ENCODE measurements around the gene DSTN.

DSTN gene

GRCh38 chr20:17633221-17633849 lies 63.5 kb downstream of the DSTN start:
- no peak for ATAC-seq
- TF ChIP-seq ZNF8 (CRISPR knock-in tag; IDR thresholded peaks at IDR 0.05) (no peak), RARB (CRISPR knock-in tag; IDR thresholded peaks at IDR 0.05) (no peak), CSDC2 (CRISPR knock-in tag; IDR thresholded peaks at IDR 0.05) (no peak), ZFP30 (CRISPR knock-in tag; IDR thresholded peaks at IDR 0.05) (no peak), POU6F1 (CRISPR knock-in tag; IDR thresholded peaks at IDR 0.05; ENCODE audit: borderline replicate concordance, low read depth) (no peak), OSR1 (CRISPR knock-in tag; IDR thresholded peaks at IDR 0.05) (no peak)
- TF ChIP-seq, protein P1, sequence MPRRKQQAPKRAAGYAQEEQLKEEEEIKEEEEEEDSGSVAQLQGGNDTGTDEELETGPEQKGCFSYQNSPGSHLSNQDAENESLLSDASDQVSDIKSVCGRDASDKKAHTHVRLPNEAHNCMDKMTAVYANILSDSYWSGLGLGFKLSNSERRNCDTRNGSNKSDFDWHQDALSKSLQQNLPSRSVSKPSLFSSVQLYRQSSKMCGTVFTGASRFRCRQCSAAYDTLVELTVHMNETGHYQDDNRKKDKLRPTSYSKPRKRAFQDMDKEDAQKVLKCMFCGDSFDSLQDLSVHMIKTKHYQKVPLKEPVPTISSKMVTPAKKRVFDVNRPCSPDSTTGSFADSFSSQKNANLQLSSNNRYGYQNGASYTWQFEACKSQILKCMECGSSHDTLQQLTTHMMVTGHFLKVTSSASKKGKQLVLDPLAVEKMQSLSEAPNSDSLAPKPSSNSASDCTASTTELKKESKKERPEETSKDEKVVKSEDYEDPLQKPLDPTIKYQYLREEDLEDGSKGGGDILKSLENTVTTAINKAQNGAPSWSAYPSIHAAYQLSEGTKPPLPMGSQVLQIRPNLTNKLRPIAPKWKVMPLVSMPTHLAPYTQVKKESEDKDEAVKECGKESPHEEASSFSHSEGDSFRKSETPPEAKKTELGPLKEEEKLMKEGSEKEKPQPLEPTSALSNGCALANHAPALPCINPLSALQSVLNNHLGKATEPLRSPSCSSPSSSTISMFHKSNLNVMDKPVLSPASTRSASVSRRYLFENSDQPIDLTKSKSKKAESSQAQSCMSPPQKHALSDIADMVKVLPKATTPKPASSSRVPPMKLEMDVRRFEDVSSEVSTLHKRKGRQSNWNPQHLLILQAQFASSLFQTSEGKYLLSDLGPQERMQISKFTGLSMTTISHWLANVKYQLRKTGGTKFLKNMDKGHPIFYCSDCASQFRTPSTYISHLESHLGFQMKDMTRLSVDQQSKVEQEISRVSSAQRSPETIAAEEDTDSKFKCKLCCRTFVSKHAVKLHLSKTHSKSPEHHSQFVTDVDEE (CRISPR knock-in tag; IDR thresholded peaks at IDR 0.05) = no peak

GRCh38 chr20:17633850-17634500 lies 64.1 kb downstream of the DSTN start:
- ATAC-seq = no peak
- TF ChIP-seq POU6F1 (CRISPR knock-in tag; IDR thresholded peaks at IDR 0.05; ENCODE audit: borderline replicate concordance, low read depth) (no peak), OSR1 (CRISPR knock-in tag; IDR thresholded peaks at IDR 0.05) (no peak), ZFP30 (CRISPR knock-in tag; IDR thresholded peaks at IDR 0.05) (no peak), ESRRG (CRISPR knock-in tag; IDR thresholded peaks at IDR 0.05) (no peak), ZC3H10 (CRISPR knock-in tag; IDR thresholded peaks at IDR 0.05) (no peak), ZNF565 (CRISPR knock-in tag; conservative IDR thresholded peaks at IDR 0.05; ENCODE audit: low read depth) (no peak), TCF4 (CRISPR knock-in tag; IDR thresholded peaks at IDR 0.05; ENCODE audit: borderline replicate concordance) (no peak), SNAI2 (CRISPR knock-in tag; IDR thresholded peaks at IDR 0.05) (no peak), BACH2 (CRISPR knock-in tag; IDR thresholded peaks at IDR 0.05; ENCODE audit: borderline replicate concordance) (no peak), ARNTL (CRISPR knock-in tag; IDR thresholded peaks at IDR 0.05; ENCODE audit: borderline replicate concordance, low read depth) (no peak), PPARA (CRISPR knock-in tag; IDR thresholded peaks at IDR 0.05; ENCODE audit: borderline replicate concordance) (no peak), TOX (CRISPR knock-in tag; IDR thresholded peaks at IDR 0.05; ENCODE audit: borderline replicate concordance) (no peak), ZFP3 (CRISPR knock-in tag; IDR thresholded peaks at IDR 0.05) (no peak), CSDC2 (CRISPR knock-in tag; IDR thresholded peaks at IDR 0.05) (no peak), ZNF70 (CRISPR knock-in tag; IDR thresholded peaks at IDR 0.05) (no peak)
- TF ChIP-seq, protein P2, sequence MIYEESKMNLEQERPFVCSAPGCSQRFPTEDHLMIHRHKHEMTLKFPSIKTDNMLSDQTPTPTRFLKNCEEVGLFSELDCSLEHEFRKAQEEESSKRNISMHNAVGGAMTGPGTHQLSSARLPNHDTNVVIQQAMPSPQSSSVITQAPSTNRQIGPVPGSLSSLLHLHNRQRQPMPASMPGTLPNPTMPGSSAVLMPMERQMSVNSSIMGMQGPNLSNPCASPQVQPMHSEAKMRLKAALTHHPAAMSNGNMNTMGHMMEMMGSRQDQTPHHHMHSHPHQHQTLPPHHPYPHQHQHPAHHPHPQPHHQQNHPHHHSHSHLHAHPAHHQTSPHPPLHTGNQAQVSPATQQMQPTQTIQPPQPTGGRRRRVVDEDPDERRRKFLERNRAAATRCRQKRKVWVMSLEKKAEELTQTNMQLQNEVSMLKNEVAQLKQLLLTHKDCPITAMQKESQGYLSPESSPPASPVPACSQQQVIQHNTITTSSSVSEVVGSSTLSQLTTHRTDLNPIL (CRISPR knock-in tag; IDR thresholded peaks at IDR 0.05; ENCODE audit: low read depth) = no peak
- TF ChIP-seq, protein P3, sequence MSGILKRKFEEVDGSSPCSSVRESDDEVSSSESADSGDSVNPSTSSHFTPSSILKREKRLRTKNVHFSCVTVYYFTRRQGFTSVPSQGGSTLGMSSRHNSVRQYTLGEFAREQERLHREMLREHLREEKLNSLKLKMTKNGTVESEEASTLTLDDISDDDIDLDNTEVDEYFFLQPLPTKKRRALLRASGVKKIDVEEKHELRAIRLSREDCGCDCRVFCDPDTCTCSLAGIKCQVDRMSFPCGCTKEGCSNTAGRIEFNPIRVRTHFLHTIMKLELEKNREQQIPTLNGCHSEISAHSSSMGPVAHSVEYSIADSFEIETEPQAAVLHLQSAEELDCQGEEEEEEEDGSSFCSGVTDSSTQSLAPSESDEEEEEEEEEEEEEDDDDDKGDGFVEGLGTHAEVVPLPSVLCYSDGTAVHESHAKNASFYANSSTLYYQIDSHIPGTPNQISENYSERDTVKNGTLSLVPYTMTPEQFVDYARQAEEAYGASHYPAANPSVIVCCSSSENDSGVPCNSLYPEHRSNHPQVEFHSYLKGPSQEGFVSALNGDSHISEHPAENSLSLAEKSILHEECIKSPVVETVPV (CRISPR knock-in tag; IDR thresholded peaks at IDR 0.05) = no peak
